GM10248 (cell line): ENCODE measurements around the gene AP1G2.

Source experiments
- CTCF ChIA-PET: fragments of 300-600 bp; sonication (Branson Sonifier 250); formaldehyde crosslinking; extraction: SDS; loops from one replicate; lab custom pipeline; 2021; ENCODE audit warnings: antibody characterized with exemption; lab: Yijun Ruan, JAX
- POLR2A ChIA-PET: fragments of 350-650 bp; sonication (Branson Sonifier 250); formaldehyde crosslinking; extraction: SDS; loops from one replicate; lab custom pipeline; 2020; ENCODE audit warnings: antibody characterized with exemption; lab: Yijun Ruan, JAX
- DNase-seq: peaks from one replicate; pipeline ENCODE4 v3.0.0; 2012; ENCODE audit errors: extremely low spot score
- CTCF ChIP-seq: IDR thresholded peaks from 2 replicates; pipeline ENCODE4 v1.5.1; 2012; ENCODE audit warnings: mild to moderate bottlenecking, low read depth; ENCODE audit errors: extremely low read depth, missing control alignments, control extremely low read depth

AP1G2 gene

GRCh38 chr14:23555533-23555881, 12.1 kb downstream of the AP1G2 start:
- TF ChIP-seq CTCF = no peak
- ChIA-PET POLR2A (no interaction called here), CTCF (interaction anchor here (1.0 to 15.7 kb wide), 3 partner anchors 13 to 75 kb away, joined by 4 to 497 read pairs (median 11); no protein-coding TSS in a partner anchor)
- no peak for DNase-seq

GRCh38 chr14:23551266-23552028, 16.1 kb downstream of the AP1G2 start, which contains the start of gene ZFHX2:
Gene ZFHX2 (minus strand): TSS chr14:23551765. CDS start chr14:23535325, 16,440 bp downstream.
- DNase-seq = peak; percentile 87
- ChIA-PET POLR2A (interaction anchor here (0.7 kb wide), 2 partner anchors 314 to 666 kb away, joined by 3 to 6 read pairs; partner anchors contain the start of gene RNF212B), CTCF (interaction anchor here (1.1 to 5.8 kb wide), 4 partner anchors 8 to 73 kb away, joined by 4 to 28 read pairs (median 6); no protein-coding TSS in a partner anchor)
- no peak for TF ChIP-seq CTCF

- ChIA-PET CTCF (interaction anchor here (1.1 to 5.8 kb wide), 2 partner anchors 9 to 11 kb away, joined by 4 to 28 read pairs; no protein-coding TSS in a partner anchor), POLR2A (no interaction called here)
- no peak for TF ChIP-seq CTCF
- no peak for DNase-seq
Observed at GRCh38 chr14:23550812-23551265, 16.8 kb downstream of the AP1G2 start.

GRCh38 chr14:23550131-23550811, 17.3 kb downstream of the AP1G2 start:
- DNase-seq = no peak
- TF ChIP-seq CTCF = no peak
- POLR2A ChIA-PET = no interaction called here
- CTCF ChIA-PET = interaction anchor here (1.1 to 6.0 kb wide), 7 partner anchors 9 to 559 kb away, joined by 3 to 71 read pairs (median 4); no protein-coding TSS in a partner anchor

- no peak for TF ChIP-seq CTCF
- no peak for DNase-seq
- ChIA-PET POLR2A (no interaction called here), CTCF (interaction anchor here (1.1 to 6.0 kb wide), 8 partner anchors 9 to 560 kb away, joined by 3 to 71 read pairs (median 4); no protein-coding TSS in a partner anchor)
Observed at GRCh38 chr14:23548351-23549318, 19.0 kb downstream of the AP1G2 start.
